PC-3 (cell line): ENCODE results near the gene PPP1R13B. TPM values are rescaled to one million over a fixed set of nuclear protein-coding genes. Genes with fewer than 3 reads are reported as not detected.

Experiments used
- ATAC-seq: fragments of 200-7000 bp; cut with Tn5 transposase; 2 replicates; pipeline ENCODE4 v1.9.1; 2020; ENCODE audit warnings: mild to moderate bottlenecking, moderate library complexity
- BruUV-seq: library from RNA; stranded (reverse); fragments of 400-500 nt; replicated peaks from 2 replicates; lab custom pipeline; 2021; lab: Mats Ljungman, UMichigan
- CTCF ChIA-PET: fragments of 300-600 bp; sonication (Branson Sonifier 250); formaldehyde crosslinking; loops from one replicate; lab custom pipeline; 2022; ENCODE audit warnings: antibody characterized with exemption; lab: Charles Lee
- POLR2A ChIA-PET: fragments of 300-600 bp; sonication (Branson Sonifier 250); formaldehyde crosslinking; loops from one replicate; lab custom pipeline; 2022; ENCODE audit warnings: antibody characterized with exemption; ENCODE audit not compliant: unreplicated experiment; lab: Charles Lee
- DNase-seq: peaks from one replicate; pipeline ENCODE4 v3.0.0-alpha.2; 2015
- H2AFZ ChIP-seq: fragments of 300-600 bp; sonication (generic); 2 replicates; pipeline ENCODE4 v1.6.0; 2016; ENCODE audit warnings: antibody characterized with exemption, low read length
- H3F3A ChIP-seq: fragments of 300-600 bp; sonication (generic); one replicate; pipeline ENCODE4 v1.6.0; 2017; ENCODE audit warnings: antibody characterized with exemption, low read length, control low read depth, mild to moderate bottlenecking; ENCODE audit not compliant: unreplicated experiment
- H3K27ac ChIP-seq: fragments of 300-600 bp; sonication (generic); 2 replicates; pipeline ENCODE4 v1.5.1; 2016; ENCODE audit warnings: mild to moderate bottlenecking, low read length
- H3K27me3 ChIP-seq: fragments of 300-600 bp; sonication (generic); 2 replicates; pipeline ENCODE4 v1.6.1; 2016; ENCODE audit warnings: low read length, mixed read lengths
- H3K36me3 ChIP-seq: fragments of 300-600 bp; sonication (generic); 2 replicates; pipeline ENCODE4 v1.6.1; 2016; ENCODE audit warnings: low read depth, mixed run types, low read length, mixed read lengths
- H3K4me1 ChIP-seq: fragments of 300-600 bp; sonication (generic); 2 replicates; pipeline ENCODE4 v1.5.1; 2016; ENCODE audit warnings: low read length; ENCODE audit not compliant: insufficient read depth
- H3K4me2 ChIP-seq: fragments of 300-600 bp; sonication (generic); 2 replicates; pipeline ENCODE4 v1.6.0; 2016; ENCODE audit warnings: low read length
- H3K4me3 ChIP-seq: fragments of 300-600 bp; sonication (generic); 2 replicates; pipeline ENCODE4 v1.5.1; 2016; ENCODE audit warnings: mild to moderate bottlenecking, low read length, mixed read lengths
- H3K79me2 ChIP-seq: fragments of 300-600 bp; sonication (generic); 2 replicates; pipeline ENCODE4 v1.6.1; 2017; ENCODE audit warnings: low read length, mixed read lengths
- H3K9ac ChIP-seq: fragments of 300-600 bp; sonication (generic); 2 replicates; pipeline ENCODE4 v1.6.0; 2016; ENCODE audit warnings: mild to moderate bottlenecking, low read length
- H3K9me2 ChIP-seq: fragments of 300-600 bp; sonication (generic); replicated peaks from 2 replicates; pipeline ENCODE4 v1.6.1; 2016; ENCODE audit warnings: mixed run types, low read length, mixed read lengths
- H3K9me3 ChIP-seq: fragments of 300-600 bp; sonication (generic); 2 replicates; pipeline ENCODE4 v1.6.1; 2016; ENCODE audit warnings: low read length, mixed read lengths
- H4K20me1 ChIP-seq: fragments of 300-600 bp; sonication (generic); 2 replicates; pipeline ENCODE4 v1.6.1; 2016; ENCODE audit warnings: low read length, mixed read lengths
- CTCF ChIP-seq: fragments of 300-600 bp; sonication (generic); conservative IDR thresholded peaks from 2 replicates; pipeline ENCODE4 v1.5.1; 2017; ENCODE audit warnings: antibody characterized with exemption, low read depth, mild to moderate bottlenecking, low read length
- EZH2 ChIP-seq: fragments of 300-600 bp; sonication (generic); IDR thresholded peaks from one replicate; pipeline ENCODE4 v1.6.1; 2017; ENCODE audit warnings: antibody characterized with exemption, mild to moderate bottlenecking, low read length; ENCODE audit not compliant: unreplicated experiment
- EZH2phosphoT487 ChIP-seq: fragments of 300-600 bp; sonication (generic); IDR thresholded peaks from 2 replicates; pipeline ENCODE4 v1.6.1; 2018; ENCODE audit warnings: mild to moderate bottlenecking, antibody characterized with exemption, low read length, borderline replicate concordance
- intact Hi-C: fragments of 100-400 bp; cut with micrococcal nuclease; formaldehyde crosslinking; loops from 2 replicates; pipeline ENCODE4 v1.9.0; 2023
- total RNA-seq: library from RNA; depleted of rRNA; stranded (reverse); fragments of >200 nt; gene quantifications from 2 replicates; pipeline ENCODE4 v1.2.3, GENCODE V29; 2014

PPP1R13B gene
- total RNA-seq, 1 experiment from 2014 or later = 13.0 TPM

GRCh38 chr14:103716899-103717411, 130.4 kb downstream of the PPP1R13B start:
- H3K4me3 ChIP-seq = peak overlapping the region; percentile 87
- H3K79me2 ChIP-seq = peaks cover 84% of the 10 kb centered on the region
- peak overlapping the region; percentile 99 for H3K4me2 ChIP-seq
- H3K36me3 ChIP-seq = no peaks in the 10 kb centered on the region
- peak overlapping the region; percentile 77 for H3K9ac ChIP-seq
- H3K9me2 ChIP-seq = no peaks in the 10 kb centered on the region
- no peak overlapping the region for H3K27ac ChIP-seq
- DNase-seq (no peak), ATAC-seq (no peak)
- peaks cover under 1% of the 10 kb centered on the region for H3F3A ChIP-seq
- no peaks in the 10 kb centered on the region for H3K27me3 ChIP-seq
- intact Hi-C loops = loop anchor here (10.0 kb wide), 1 partner anchor 142 kb away; no protein-coding TSS in a partner anchor
- POLR2A ChIA-PET = no interaction called here
- peaks cover 46% of the 10 kb centered on the region for H3K4me1 ChIP-seq
- TSS peak; percentile 43 for BruUV-seq
- peak overlapping the region; percentile 51; the same call in 1 of the 2 replicates for H2AFZ ChIP-seq
- CTCF ChIA-PET = no interaction called here
- no peaks in the 10 kb centered on the region for H3K9me3 ChIP-seq
- TF ChIP-seq EZH2phosphoT487 (no peak), EZH2 (no peak), CTCF (no peak)
- no peaks in the 10 kb centered on the region for H4K20me1 ChIP-seq

GRCh38 chr14:103716091-103716801, 131.1 kb downstream of the PPP1R13B start:
- Histone ChIP-seq H2AFZ (peak overlapping the region; percentile 51), H3K9ac (peak overlapping the region; percentile 77), H4K20me1 (no peaks in the 10 kb centered on the region), H3K27ac (no peak overlapping the region), H3K4me3 (peak overlapping the region; percentile 87), H3K79me2 (peaks cover 81% of the 10 kb centered on the region), H3K4me1 (peaks cover 47% of the 10 kb centered on the region), H3F3A (no peaks in the 10 kb centered on the region), H3K9me2 (no peaks in the 10 kb centered on the region), H3K27me3 (no peaks in the 10 kb centered on the region), H3K9me3 (no peaks in the 10 kb centered on the region), H3K4me2 (peak overlapping the region; percentile 99), H3K36me3 (no peaks in the 10 kb centered on the region)
- BruUV-seq = no TSS peak
- CTCF ChIA-PET = interaction anchor here (1.0 kb wide), 1 partner anchor 88 kb away, joined by 3 read pairs; no protein-coding TSS in a partner anchor
- POLR2A ChIA-PET = no interaction called here
- ATAC-seq (0 out of 2 replicates have a peak, but pooled peaks have one; percentile 0), DNase-seq (no peak)
- intact Hi-C loops = loop anchor here (10.0 kb wide), 1 partner anchor 141 kb away; no protein-coding TSS in a partner anchor
- TF ChIP-seq EZH2phosphoT487 (no peak), CTCF (no peak), EZH2 (no peak)
